C4-2B (cell line): ENCODE data around the gene TLR4.

Source experiments
- H3K27ac ChIP-seq: fragments of 450-650 bp; 2 replicates; pipeline ENCODE4 v1.5.1; 2017
- CTCF ChIP-seq: fragments of 450-650 bp; conservative IDR thresholded peaks from 2 replicates; pipeline ENCODE4 v1.5.1; 2017; ENCODE audit warnings: mild to moderate bottlenecking
- ZFX ChIP-seq: fragments of 450-650 bp; IDR thresholded peaks from 2 replicates; pipeline ENCODE4 v1.6.1; 2017

TLR4 gene

GRCh38 chr9:117733465-117733864 lies 29.3 kb downstream of the TLR4 start:
- no peak for TF ChIP-seq CTCF
- TF ChIP-seq ZFX = no peak
- no peak overlapping the region for H3K27ac ChIP-seq

GRCh38 chr9:117734082-117734481 lies 29.9 kb downstream of the TLR4 start:
- TF ChIP-seq ZFX = no peak
- no peak for TF ChIP-seq CTCF
- H3K27ac ChIP-seq = no peak overlapping the region

- H3K27ac ChIP-seq = no peak overlapping the region
- no peak for TF ChIP-seq ZFX
- TF ChIP-seq CTCF = no peak
Measured at GRCh38 chr9:117734523-117735314, 30.5 kb downstream of the TLR4 start.

GRCh38 chr9:117737721-117738226 lies 33.6 kb downstream of the TLR4 start:
- no peak overlapping the region for H3K27ac ChIP-seq
- TF ChIP-seq CTCF (no peak), ZFX (no peak)

GRCh38 chr9:117739206-117739605 lies 35.0 kb downstream of the TLR4 start:
- no peak overlapping the region for H3K27ac ChIP-seq
- no peak for TF ChIP-seq ZFX

GRCh38 chr9:117739624-117740347 lies 35.6 kb downstream of the TLR4 start:
- H3K27ac ChIP-seq = no peak overlapping the region
- TF ChIP-seq CTCF = no peak
- no peak for TF ChIP-seq ZFX

GRCh38 chr9:117742131-117742530 lies 37.9 kb downstream of the TLR4 start:
- no peak for TF ChIP-seq ZFX
- TF ChIP-seq CTCF = no peak
- H3K27ac ChIP-seq = no peak overlapping the region
